GM23338 (cell line): Measurements from ENCODE around the gene SPATA9. TPM values are rescaled to one million over a fixed set of nuclear protein-coding genes. Genes with fewer than 3 reads are reported as not detected.

Experiments
- ATAC-seq: fragments of 200-7000 bp; cut with Tn5 transposase; 3 replicates; pipeline ENCODE4 v1.9.1; 2020
- DNase-seq: peaks from one replicate; pipeline ENCODE4 v3.0.0-alpha.2; 2015; ENCODE audit warnings: low spot score
- H2AFZ ChIP-seq: fragments of 200-600 bp; sonication (generic); 2 replicates; pipeline ENCODE4 v1.8.0; 2016; ENCODE audit warnings: antibody characterized with exemption, mild to moderate bottlenecking, moderate library complexity
- H3F3A ChIP-seq: fragments of 200-600 bp; sonication (generic); replicated peaks from 2 replicates; pipeline ENCODE4 v1.8.0; 2017; ENCODE audit warnings: antibody characterized with exemption, mixed run types, low read depth
- H3K27ac ChIP-seq: fragments of 200-600 bp; sonication (generic); 2 replicates; pipeline ENCODE4 v1.6.1; 2016; ENCODE audit warnings: low read depth
- H3K27me3 ChIP-seq: fragments of 200-600 bp; sonication (generic); 2 replicates; pipeline ENCODE4 v1.8.0; 2016; ENCODE audit warnings: mild to moderate bottlenecking, mixed run types, moderate library complexity; ENCODE audit not compliant: insufficient read depth
- H3K36me3 ChIP-seq: fragments of 200-600 bp; sonication (generic); 2 replicates; pipeline ENCODE4 v1.8.0; 2016; ENCODE audit warnings: mild to moderate bottlenecking; ENCODE audit not compliant: insufficient read depth
- H3K4me1 ChIP-seq: fragments of 200-600 bp; sonication (generic); 2 replicates; pipeline ENCODE4 v1.8.0; 2016; ENCODE audit warnings: mild to moderate bottlenecking, moderate library complexity; ENCODE audit not compliant: insufficient read depth
- H3K4me2 ChIP-seq: fragments of 200-600 bp; sonication (generic); 2 replicates; pipeline ENCODE4 v1.7.1; 2017; ENCODE audit warnings: mixed run types
- H3K4me3 ChIP-seq: fragments of 200-600 bp; sonication (generic); 2 replicates; pipeline ENCODE4 v1.6.1; 2016; ENCODE audit warnings: mixed run types
- H3K79me2 ChIP-seq: fragments of 200-600 bp; sonication (generic); replicated peaks from 2 replicates; pipeline ENCODE4 v1.8.0; 2017; ENCODE audit warnings: mild to moderate bottlenecking; ENCODE audit not compliant: insufficient read depth
- H3K9me2 ChIP-seq: fragments of 200-600 bp; sonication (generic); 2 replicates; pipeline ENCODE4 v1.8.0; 2017; ENCODE audit not compliant: insufficient read depth
- H4K20me1 ChIP-seq: fragments of 200-600 bp; sonication (generic); replicated peaks from 2 replicates; pipeline ENCODE4 v1.8.0; 2017; ENCODE audit warnings: mild to moderate bottlenecking; ENCODE audit not compliant: insufficient read depth
- H3K27ac Mint-ChIP-seq: 2 replicates; pipeline ENCODE4 v1.8.0; 2020; ENCODE audit warnings: inconsistent platforms, mild to moderate bottlenecking, moderate library complexity, mixed read lengths
- H3K27me3 Mint-ChIP-seq: 3 replicates; pipeline ENCODE4 v1.8.0; 2022; ENCODE audit warnings: low read depth, mild to moderate bottlenecking, moderate library complexity, mixed read lengths, inconsistent platforms; ENCODE audit not compliant: insufficient read depth, poor library complexity
- H3K36me3 Mint-ChIP-seq: 3 replicates; pipeline ENCODE4 v1.8.0; 2021; ENCODE audit warnings: low read depth, mild to moderate bottlenecking, inconsistent platforms, moderate library complexity, mixed read lengths
- H3K4me1 Mint-ChIP-seq: 3 replicates; pipeline ENCODE4 v1.8.0; 2020; ENCODE audit warnings: mild to moderate bottlenecking, inconsistent platforms, mixed read lengths
- H3K4me3 Mint-ChIP-seq: 3 replicates; pipeline ENCODE4 v1.8.0; 2021; ENCODE audit warnings: moderate library complexity, mild to moderate bottlenecking, inconsistent platforms, mixed read lengths
- H3K9me3 Mint-ChIP-seq: 3 replicates; pipeline ENCODE4 v1.8.0; 2020; ENCODE audit warnings: moderate library complexity, mild to moderate bottlenecking, inconsistent platforms, mixed read lengths
- CREB1 ChIP-seq: fragments of 250-450 bp; sonication (Bioruptor Pico); IDR thresholded peaks from 2 replicates; pipeline ENCODE4 v1.5.0; 2020; ENCODE audit warnings: low read depth, mild to moderate bottlenecking, moderate library complexity
- CTCF ChIP-seq, 2 experiments: fragments of 200-600 bp in 1 of 2; sonication (generic) in 1 of 2; conservative IDR thresholded peaks; 2 replicates each; pipeline versions ENCODE4 v1.5.1 to v1.6.1; 2016 to 2017; ENCODE audit warnings: antibody characterized with exemption in 2 of 2, low read depth in 2 of 2, mild to moderate bottlenecking in 2 of 2, moderate library complexity in 1 of 2
- ETS1 ChIP-seq: IDR thresholded peaks from 2 replicates; pipeline ENCODE4 v1.6.1; 2016; ENCODE audit warnings: antibody characterized with exemption
- EZH2 ChIP-seq: fragments of 200-600 bp; sonication (generic); IDR thresholded peaks from one replicate; pipeline ENCODE4 v1.8.0; 2017; ENCODE audit warnings: antibody characterized with exemption, mild to moderate bottlenecking, low read depth; ENCODE audit not compliant: unreplicated experiment
- EZH2phosphoT487 ChIP-seq: fragments of 200-600 bp; sonication (generic); IDR thresholded peaks from one replicate; pipeline ENCODE4 v1.8.1; 2018; ENCODE audit warnings: antibody characterized with exemption; ENCODE audit not compliant: unreplicated experiment
- JUNB ChIP-seq: IDR thresholded peaks from one replicate; pipeline ENCODE4 v1.6.1; 2016; ENCODE audit warnings: antibody characterized with exemption; ENCODE audit not compliant: unreplicated experiment
- NANOG ChIP-seq: IDR thresholded peaks from 2 replicates; pipeline ENCODE4 v1.6.1; 2016; ENCODE audit warnings: antibody characterized with exemption, borderline replicate concordance
- POLR2AphosphoS5 ChIP-seq: IDR thresholded peaks from 2 replicates; pipeline ENCODE4 v1.6.1; 2016; ENCODE audit warnings: antibody characterized with exemption, low read depth
- STAT1 ChIP-seq: IDR thresholded peaks from one replicate; pipeline ENCODE4 v1.6.1; 2016; ENCODE audit warnings: antibody characterized with exemption; ENCODE audit not compliant: unreplicated experiment
- ZNF114 ChIP-seq: fragments of 250-450 bp; sonication (Bioruptor Pico); IDR thresholded peaks from 2 replicates; pipeline ENCODE4 v1.5.0; 2020; ENCODE audit warnings: mild to moderate bottlenecking, moderate library complexity
- ZNF331 ChIP-seq: fragments of 250-450 bp; sonication (Bioruptor Pico); IDR thresholded peaks from 2 replicates; pipeline ENCODE4 v1.5.0; 2020; ENCODE audit warnings: low read depth, mild to moderate bottlenecking, moderate library complexity
- polyA plus RNA-seq: library from polyadenylated mRNA; unstranded; fragments of >200 nt; fragmentation: Nextera tagmentation; extraction: Ambion mirVana; gene quantifications from 2 replicates; pipeline ENCODE4 v1.2.1, GENCODE V29; 2016
- total RNA-seq: library from RNA; depleted of rRNA; stranded (reverse); fragments of >200 nt; shearing (Covaris generic); gene quantifications from 2 replicates; pipeline ENCODE4 v1.2.3, GENCODE V29; 2014
- TF ChIP-seq, protein P1 (sequence below): IDR thresholded peaks from one replicate; pipeline ENCODE4 v1.6.1; 2018; ENCODE audit warnings: antibody characterized with exemption; ENCODE audit not compliant: unreplicated experiment
- TF ChIP-seq, protein P2 (sequence below): fragments of 250-450 bp; sonication (Bioruptor Pico); IDR thresholded peaks from 2 replicates; pipeline ENCODE4 v1.5.0; 2020; ENCODE audit warnings: mild to moderate bottlenecking, moderate library complexity

SPATA9 gene
- total and polyA plus RNA-seq, 2 experiments from 2014 or later, result not detected

DNA sequence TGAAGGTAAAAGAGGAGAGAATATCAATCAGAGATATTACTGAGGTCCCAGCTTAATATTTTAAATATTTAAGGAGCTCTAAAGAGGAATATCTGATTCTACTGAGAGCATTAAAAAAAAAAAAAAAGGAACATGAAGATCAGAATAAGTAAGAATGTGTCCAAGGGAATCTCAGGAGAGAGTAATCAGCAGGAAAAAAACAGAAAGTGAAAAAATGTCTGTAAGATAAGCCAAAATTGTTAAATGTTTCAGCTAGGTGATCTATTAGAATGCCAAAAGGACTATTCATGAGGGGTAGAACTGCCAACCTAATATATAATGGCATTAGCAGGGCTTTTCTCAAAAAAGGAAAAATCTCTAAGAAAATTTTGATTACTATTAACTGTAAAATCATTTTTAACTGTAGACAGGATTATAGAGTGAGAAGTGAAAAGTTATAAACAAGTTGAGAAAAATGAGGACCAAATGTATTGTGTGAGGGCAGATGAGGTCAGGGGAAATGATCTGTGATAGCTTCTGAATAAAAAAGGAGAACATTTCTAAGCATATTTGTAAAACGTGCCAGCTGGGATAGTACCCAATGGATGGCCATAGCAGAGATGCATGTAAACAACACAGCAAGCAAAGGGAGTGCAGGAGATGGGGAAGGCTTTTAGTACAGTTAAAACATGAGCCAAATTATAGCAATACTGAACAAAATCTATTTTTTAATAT, 38.9 kb upstream of the SPATA9 start:
- H3K27me3 Mint-ChIP-seq, result no peaks in the 10 kb centered on the region
- Histone ChIP-seq H3K27me3 (no peaks in the 10 kb centered on the region), H4K20me1 (no peaks in the 10 kb centered on the region), H2AFZ (no peak overlapping the region), H3K4me1 (peaks cover 7% of the 10 kb centered on the region), H3K9me2 (no peaks in the 10 kb centered on the region), H3F3A (no peaks in the 10 kb centered on the region), H3K36me3 (no peaks in the 10 kb centered on the region), H3K4me2 (no peak overlapping the region), H3K79me2 (no peaks in the 10 kb centered on the region), H3K4me3 (no peak overlapping the region), H3K27ac (no peak overlapping the region)
- no peak for DNase-seq
- TF ChIP-seq EZH2phosphoT487, result no peak
- no peak for TF ChIP-seq CREB1 (CRISPR knock-in tag)
- no peak for TF ChIP-seq EZH2
- TF ChIP-seq ZNF331 (CRISPR knock-in tag), result no peak
- TF ChIP-seq CTCF (conservative IDR thresholded peaks at IDR 0.05; ENCODE audit: low read depth in 2 of 2), result no peak
- TF ChIP-seq, protein P1, sequence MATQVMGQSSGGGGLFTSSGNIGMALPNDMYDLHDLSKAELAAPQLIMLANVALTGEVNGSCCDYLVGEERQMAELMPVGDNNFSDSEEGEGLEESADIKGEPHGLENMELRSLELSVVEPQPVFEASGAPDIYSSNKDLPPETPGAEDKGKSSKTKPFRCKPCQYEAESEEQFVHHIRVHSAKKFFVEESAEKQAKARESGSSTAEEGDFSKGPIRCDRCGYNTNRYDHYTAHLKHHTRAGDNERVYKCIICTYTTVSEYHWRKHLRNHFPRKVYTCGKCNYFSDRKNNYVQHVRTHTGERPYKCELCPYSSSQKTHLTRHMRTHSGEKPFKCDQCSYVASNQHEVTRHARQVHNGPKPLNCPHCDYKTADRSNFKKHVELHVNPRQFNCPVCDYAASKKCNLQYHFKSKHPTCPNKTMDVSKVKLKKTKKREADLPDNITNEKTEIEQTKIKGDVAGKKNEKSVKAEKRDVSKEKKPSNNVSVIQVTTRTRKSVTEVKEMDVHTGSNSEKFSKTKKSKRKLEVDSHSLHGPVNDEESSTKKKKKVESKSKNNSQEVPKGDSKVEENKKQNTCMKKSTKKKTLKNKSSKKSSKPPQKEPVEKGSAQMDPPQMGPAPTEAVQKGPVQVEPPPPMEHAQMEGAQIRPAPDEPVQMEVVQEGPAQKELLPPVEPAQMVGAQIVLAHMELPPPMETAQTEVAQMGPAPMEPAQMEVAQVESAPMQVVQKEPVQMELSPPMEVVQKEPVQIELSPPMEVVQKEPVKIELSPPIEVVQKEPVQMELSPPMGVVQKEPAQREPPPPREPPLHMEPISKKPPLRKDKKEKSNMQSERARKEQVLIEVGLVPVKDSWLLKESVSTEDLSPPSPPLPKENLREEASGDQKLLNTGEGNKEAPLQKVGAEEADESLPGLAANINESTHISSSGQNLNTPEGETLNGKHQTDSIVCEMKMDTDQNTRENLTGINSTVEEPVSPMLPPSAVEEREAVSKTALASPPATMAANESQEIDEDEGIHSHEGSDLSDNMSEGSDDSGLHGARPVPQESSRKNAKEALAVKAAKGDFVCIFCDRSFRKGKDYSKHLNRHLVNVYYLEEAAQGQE, result no peak
- TF ChIP-seq, protein P2, sequence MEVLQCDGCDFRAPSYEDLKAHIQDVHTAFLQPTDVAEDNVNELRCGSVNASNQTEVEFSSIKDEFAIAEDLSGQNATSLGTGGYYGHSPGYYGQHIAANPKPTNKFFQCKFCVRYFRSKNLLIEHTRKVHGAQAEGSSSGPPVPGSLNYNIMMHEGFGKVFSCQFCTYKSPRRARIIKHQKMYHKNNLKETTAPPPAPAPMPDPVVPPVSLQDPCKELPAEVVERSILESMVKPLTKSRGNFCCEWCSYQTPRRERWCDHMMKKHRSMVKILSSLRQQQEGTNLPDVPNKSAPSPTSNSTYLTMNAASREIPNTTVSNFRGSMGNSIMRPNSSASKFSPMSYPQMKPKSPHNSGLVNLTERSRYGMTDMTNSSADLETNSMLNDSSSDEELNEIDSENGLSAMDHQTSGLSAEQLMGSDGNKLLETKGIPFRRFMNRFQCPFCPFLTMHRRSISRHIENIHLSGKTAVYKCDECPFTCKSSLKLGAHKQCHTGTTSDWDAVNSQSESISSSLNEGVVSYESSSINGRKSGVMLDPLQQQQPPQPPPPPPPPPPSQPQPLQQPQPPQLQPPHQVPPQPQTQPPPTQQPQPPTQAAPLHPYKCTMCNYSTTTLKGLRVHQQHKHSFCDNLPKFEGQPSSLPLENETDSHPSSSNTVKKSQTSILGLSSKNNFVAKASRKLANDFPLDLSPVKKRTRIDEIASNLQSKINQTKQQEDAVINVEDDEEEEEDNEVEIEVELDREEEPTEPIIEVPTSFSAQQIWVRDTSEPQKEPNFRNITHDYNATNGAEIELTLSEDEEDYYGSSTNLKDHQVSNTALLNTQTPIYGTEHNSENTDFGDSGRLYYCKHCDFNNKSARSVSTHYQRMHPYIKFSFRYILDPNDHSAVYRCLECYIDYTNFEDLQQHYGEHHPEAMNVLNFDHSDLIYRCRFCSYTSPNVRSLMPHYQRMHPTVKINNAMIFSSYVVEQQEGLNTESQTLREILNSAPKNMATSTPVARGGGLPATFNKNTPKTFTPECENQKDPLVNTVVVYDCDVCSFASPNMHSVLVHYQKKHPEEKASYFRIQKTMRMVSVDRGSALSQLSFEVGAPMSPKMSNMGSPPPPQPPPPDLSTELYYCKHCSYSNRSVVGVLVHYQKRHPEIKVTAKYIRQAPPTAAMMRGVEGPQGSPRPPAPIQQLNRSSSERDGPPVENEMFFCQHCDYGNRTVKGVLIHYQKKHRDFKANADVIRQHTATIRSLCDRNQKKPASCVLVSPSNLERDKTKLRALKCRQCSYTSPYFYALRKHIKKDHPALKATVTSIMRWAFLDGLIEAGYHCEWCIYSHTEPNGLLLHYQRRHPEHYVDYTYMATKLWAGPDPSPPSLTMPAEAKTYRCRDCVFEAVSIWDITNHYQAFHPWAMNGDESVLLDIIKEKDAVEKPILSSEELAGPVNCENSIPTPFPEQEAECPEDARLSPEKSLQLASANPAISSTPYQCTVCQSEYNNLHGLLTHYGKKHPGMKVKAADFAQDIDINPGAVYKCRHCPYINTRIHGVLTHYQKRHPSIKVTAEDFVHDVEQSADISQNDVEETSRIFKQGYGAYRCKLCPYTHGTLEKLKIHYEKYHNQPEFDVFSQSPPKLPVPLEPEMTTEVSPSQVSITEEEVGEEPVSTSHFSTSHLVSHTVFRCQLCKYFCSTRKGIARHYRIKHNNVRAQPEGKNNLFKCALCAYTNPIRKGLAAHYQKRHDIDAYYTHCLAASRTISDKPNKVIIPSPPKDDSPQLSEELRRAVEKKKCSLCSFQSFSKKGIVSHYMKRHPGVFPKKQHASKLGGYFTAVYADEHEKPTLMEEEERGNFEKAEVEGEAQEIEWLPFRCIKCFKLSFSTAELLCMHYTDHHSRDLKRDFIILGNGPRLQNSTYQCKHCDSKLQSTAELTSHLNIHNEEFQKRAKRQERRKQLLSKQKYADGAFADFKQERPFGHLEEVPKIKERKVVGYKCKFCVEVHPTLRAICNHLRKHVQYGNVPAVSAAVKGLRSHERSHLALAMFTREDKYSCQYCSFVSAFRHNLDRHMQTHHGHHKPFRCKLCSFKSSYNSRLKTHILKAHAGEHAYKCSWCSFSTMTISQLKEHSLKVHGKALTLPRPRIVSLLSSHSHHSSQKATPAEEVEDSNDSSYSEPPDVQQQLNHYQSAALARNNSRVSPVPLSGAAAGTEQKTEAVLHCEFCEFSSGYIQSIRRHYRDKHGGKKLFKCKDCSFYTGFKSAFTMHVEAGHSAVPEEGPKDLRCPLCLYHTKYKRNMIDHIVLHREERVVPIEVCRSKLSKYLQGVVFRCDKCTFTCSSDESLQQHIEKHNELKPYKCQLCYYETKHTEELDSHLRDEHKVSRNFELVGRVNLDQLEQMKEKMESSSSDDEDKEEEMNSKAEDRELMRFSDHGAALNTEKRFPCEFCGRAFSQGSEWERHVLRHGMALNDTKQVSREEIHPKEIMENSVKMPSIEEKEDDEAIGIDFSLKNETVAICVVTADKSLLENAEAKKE (CRISPR knock-in tag), result no peak
- no peak for TF ChIP-seq JUNB
- no peak for TF ChIP-seq POLR2AphosphoS5
- TF ChIP-seq STAT1, result no peak
- no peak for TF ChIP-seq NANOG
- no peak for TF ChIP-seq ETS1
- no peak for TF ChIP-seq ZNF114 (CRISPR knock-in tag)
- no peaks in the 10 kb centered on the region for H3K36me3 Mint-ChIP-seq
- H3K4me1 Mint-ChIP-seq, result peaks cover 25% of the 10 kb centered on the region
- no peak overlapping the region for H3K27ac Mint-ChIP-seq
- H3K9me3 Mint-ChIP-seq, result no peaks in the 10 kb centered on the region
- ATAC-seq, result no peak
- H3K4me3 Mint-ChIP-seq, result no peak overlapping the region
